Thoracic aorta endothelial cell (primary cell): ENCODE measurements around the gene CFB. TPM values are rescaled to one million over a fixed set of nuclear protein-coding genes. Genes with fewer than 3 reads are reported as not detected.

Experiments used
- small RNA-seq: library from RNA; depleted of rRNA; stranded (forward); fragments of <200 nt; gene quantifications from one replicate; pipeline ENCODE3, GENCODE V24; 2012
- total RNA-seq: library from RNA; depleted of rRNA; stranded (reverse); fragments of >200 nt; gene quantifications from 2 replicates; pipeline ENCODE4 v1.2.3, GENCODE V29; 2012

Gene CFB
- total RNA-seq: 1.3 TPM in 2 replicates

GRCh38 chr6:31945507-31946369, at the start of gene CFB:
CFB (plus strand) TSS chr6:31946095; CDS start chr6:31946222, 127 bp downstream.

GRCh38 chr6:31897612-31898382, 48.1 kb upstream of the CFB start, which contains the start of gene EHMT2:
EHMT2 (minus strand) TSS chr6:31897698; CDS start chr6:31897677, 21 bp downstream.

GRCh38 chr6:31901953-31902643, 43.8 kb upstream of the CFB start, which contains the start of gene ZBTB12:
ZBTB12 (minus strand) TSS chr6:31902086; CDS start chr6:31901305, 781 bp downstream.

GRCh38 chr6:31927242-31927862, 18.5 kb upstream of the CFB start, which contains the start of gene C2:
C2 (plus strand) TSS chr6:31927717; CDS start chr6:31927753, 36 bp downstream.

GRCh38 chr6:31958741-31959739, 13.1 kb downstream of the CFB start, which contains the start of the genes NELFE and SKIC2:
NELFE (minus strand) TSS chr6:31958971; CDS start chr6:31958446, 525 bp downstream.
SKIC2 (plus strand) TSS chr6:31959175; CDS start chr6:31959193, 18 bp downstream.

GRCh38 chr6:31971993-31972708, 26.3 kb downstream of the CFB start, which contains the start of gene DXO:
DXO (minus strand) TSS chr6:31972138; CDS start chr6:31971675, 463 bp downstream.

GRCh38 chr6:31981744-31982143, 35.8 kb downstream of the CFB start, which contains the start of gene C4A:
C4A (plus strand) TSS chr6:31982057; CDS start chr6:31982108, 51 bp downstream.

Small RNA genes lying within 50 kb of the gene (small RNA-seq; reads per million reads assigned to genes)
- gene AL645922.1: not detected

Other genes with a start within 250 kb of the CFB start
- gene ABHD16A, start 242.8 kb upstream of the CFB start, total RNA-seq: 26.7 and 30.5 TPM in 2 replicates
- not detected in 2 replicates for gene LY6G6F, start 239.2 kb upstream of the CFB start, total RNA-seq
- gene LY6G6D, start 230.7 kb upstream of the CFB start, total RNA-seq: not detected in 2 replicates
- gene LY6G6C, start 224.3 kb upstream of the CFB start, total RNA-seq: not detected in 2 replicates
- gene MPIG6B, start 222.7 kb upstream of the CFB start, total RNA-seq: not detected in 2 replicates
- 35.2 and 44.4 TPM in 2 replicates for gene DDAH2, start 216.8 kb upstream of the CFB start, total RNA-seq
- 650 and 798 TPM in 2 replicates for gene CLIC1, start 209.6 kb upstream of the CFB start, total RNA-seq
- gene MSH5, start 206.1 kb upstream of the CFB start, total RNA-seq: 18.6 and 30.9 TPM in 2 replicates
- 0.66 and 1.6 TPM in 2 replicates for gene SAPCD1, start 183.4 kb upstream of the CFB start, total RNA-seq
- 0.27 and 0.29 TPM in 2 replicates for gene VWA7, start 168.8 kb upstream of the CFB start, total RNA-seq
- gene VARS1, start 150.3 kb upstream of the CFB start, total RNA-seq: 80.2 and 96.9 TPM in 2 replicates
- 51.3 and 55.1 TPM in 2 replicates for gene LSM2, start 139.1 kb upstream of the CFB start, total RNA-seq
- gene HSPA1L, start 130.8 kb upstream of the CFB start, total RNA-seq: 0.40 and 0.57 TPM in 2 replicates
- gene HSPA1A, start 130.6 kb upstream of the CFB start, total RNA-seq: 35.1 and 75.0 TPM in 2 replicates
- 26.1 and 97.3 TPM in 2 replicates for gene HSPA1B, start 118.4 kb upstream of the CFB start, total RNA-seq
- 43.5 and 45.3 TPM in 2 replicates for gene NEU1, start 83.3 kb upstream of the CFB start, total RNA-seq
- gene SLC44A4, start 67.1 kb upstream of the CFB start, total RNA-seq: 0.13 and 0.65 TPM in 2 replicates
- 34.0 and 40.5 TPM in 2 replicates for gene EHMT2, start 48.4 kb upstream of the CFB start, total RNA-seq
- 1.1 and 1.3 TPM in 2 replicates for gene ZBTB12, start 44.0 kb upstream of the CFB start, total RNA-seq
- gene C2, start 18.4 kb upstream of the CFB start, total RNA-seq: not detected in 2 replicates
- 99.7 and 101 TPM in 2 replicates for gene NELFE, start 12.9 kb downstream of the CFB start, total RNA-seq
- 38.3 and 43.7 TPM in 2 replicates for gene SKIC2, start 13.1 kb downstream of the CFB start, total RNA-seq
- gene DXO, start 26.0 kb downstream of the CFB start, total RNA-seq: 13.2 and 14.2 TPM in 2 replicates
- gene C4A, start 36.0 kb downstream of the CFB start, total RNA-seq: 0.86 and 1.6 TPM in 2 replicates
- 0.43 and 1.9 TPM in 2 replicates for gene C4B, start 68.7 kb downstream of the CFB start, total RNA-seq
- gene CYP21A2, start 92.3 kb downstream of the CFB start, total RNA-seq: not detected in 2 replicates
- gene TNXB, start 163.2 kb downstream of the CFB start, total RNA-seq: 0.13 and 2.1 TPM in 2 replicates
- gene ATF6B, start 182.2 kb downstream of the CFB start, total RNA-seq: 33.1 and 38.4 TPM in 2 replicates
- gene FKBPL, start 184.2 kb downstream of the CFB start, total RNA-seq: 5.2 and 6.7 TPM in 2 replicates
- 0.14 TPM in 1 of 2 replicates, not detected in the other for gene PRRT1, start 205.8 kb downstream of the CFB start, total RNA-seq
- 32.7 and 42.2 TPM in 2 replicates for gene PPT2, start 208.0 kb downstream of the CFB start, total RNA-seq
- 1.1 and 1.2 TPM in 2 replicates for gene EGFL8, start 218.5 kb downstream of the CFB start, total RNA-seq
- gene AGPAT1, start 230.0 kb downstream of the CFB start, total RNA-seq: 17.3 and 24.0 TPM in 2 replicates
- 28.9 and 42.6 TPM in 2 replicates for gene RNF5, start 232.3 kb downstream of the CFB start, total RNA-seq
- 0.27 and 0.36 TPM in 2 replicates for gene AGER, start 238.2 kb downstream of the CFB start, total RNA-seq
- 41.5 and 43.2 TPM in 2 replicates for gene PBX2, start 244.1 kb downstream of the CFB start, total RNA-seq
- gene GPSM3, start 246.5 kb downstream of the CFB start, total RNA-seq: 7.6 and 11.6 TPM in 2 replicates